Right ventricle myocardium superior (tissue), 1 donor: ENCODE data around the gene GSPT1. TPM values are rescaled to one million over a fixed set of nuclear protein-coding genes. Genes with fewer than 3 reads are reported as not detected.
A peak's percentile ranks its signal among the peaks of the same experiment; 100 is the strongest.

Experiments
- ATAC-seq: fragments of 200-7000 bp; cut with Tn5 transposase; one replicate; pipeline ENCODE4 v1.9.1; 2020; ENCODE audit warnings: mild to moderate bottlenecking; ENCODE audit not compliant: poor library complexity
- DNase-seq: peaks from one replicate; pipeline ENCODE4 v3.0.0-alpha.2; 2020
- intact Hi-C: fragments of 100-400 bp; cut with DNase I; formaldehyde crosslinking; loops from one replicate; pipeline ENCODE4 v1.11.2; 2022
- total RNA-seq: library from RNA; stranded (reverse); fragmentation: NEBNext Ultra II Directional; extraction: Animal tissue kit (Norgen Biotek cat#: 25700); gene quantifications from one replicate; pipeline ENCODE4 v1.2.1, GENCODE V29; 2021
- donor health status: DM: no; HTN: yes; CAD: no; lungs with severe emphysema.

The GSPT1 gene
- total RNA-seq, 1 donor from 2014 or later: 88.3 TPM

- ATAC-seq (peak; percentile 6), DNase-seq (peak; percentile 62)
- intact Hi-C loops: no loop called here
Observed at GRCh38 chr16:11915114-11915643, 577 bp downstream of the GSPT1 start.

DNA sequence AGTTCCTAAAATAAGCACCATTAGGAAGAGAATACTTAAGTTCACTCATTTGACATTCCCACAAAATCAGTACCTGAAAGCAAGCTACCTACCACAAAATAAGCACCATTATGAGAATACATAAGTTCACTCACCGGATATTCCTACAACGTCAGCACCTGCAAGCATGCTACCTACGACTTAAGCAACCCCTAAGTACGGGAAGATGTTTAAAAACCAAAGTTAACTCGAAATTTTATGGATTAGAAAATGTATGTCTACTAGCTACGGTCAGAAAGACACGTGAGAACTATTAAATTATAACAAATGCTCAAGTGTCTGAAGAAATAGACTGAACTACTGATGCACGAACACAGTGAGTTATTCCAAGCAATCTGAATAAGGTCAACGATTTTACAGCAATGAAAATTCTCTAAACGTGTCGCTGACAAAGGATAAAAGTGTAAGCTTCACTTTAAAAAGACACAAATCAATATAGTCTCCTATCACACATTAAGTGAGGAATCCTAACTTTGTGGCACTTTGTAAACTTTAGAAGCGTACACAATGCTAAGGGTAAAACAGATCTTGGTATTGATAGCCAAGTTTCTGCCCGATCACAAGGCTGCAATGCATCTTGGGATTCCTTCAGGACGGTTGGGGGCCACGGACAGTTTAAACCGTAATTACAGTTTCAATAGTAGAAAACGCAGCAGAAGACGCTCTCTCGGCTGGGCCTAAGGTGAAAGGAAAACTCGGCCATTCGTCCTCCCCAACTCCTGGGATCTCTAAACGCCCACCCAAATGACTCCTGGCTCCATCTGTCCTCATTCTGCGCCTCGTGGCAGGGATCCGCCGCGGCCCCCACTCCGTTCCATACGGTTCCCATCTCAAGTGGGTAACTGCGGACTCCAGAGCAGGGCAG lies 1.3 kb downstream of the GSPT1 start:
- intact Hi-C loops: no loop called here
- no peak for DNase-seq
- no peak for ATAC-seq

- ATAC-seq (no peak), DNase-seq (no peak)
- intact Hi-C loops: no loop called here
Observed at GRCh38 chr16:11913425-11914079, 2.2 kb downstream of the GSPT1 start.

GRCh38 chr16:11909653-11910545 lies 5.9 kb downstream of the GSPT1 start:
- no peak for ATAC-seq
- intact Hi-C loops: no loop called here
- DNase-seq: no peak

DNA sequence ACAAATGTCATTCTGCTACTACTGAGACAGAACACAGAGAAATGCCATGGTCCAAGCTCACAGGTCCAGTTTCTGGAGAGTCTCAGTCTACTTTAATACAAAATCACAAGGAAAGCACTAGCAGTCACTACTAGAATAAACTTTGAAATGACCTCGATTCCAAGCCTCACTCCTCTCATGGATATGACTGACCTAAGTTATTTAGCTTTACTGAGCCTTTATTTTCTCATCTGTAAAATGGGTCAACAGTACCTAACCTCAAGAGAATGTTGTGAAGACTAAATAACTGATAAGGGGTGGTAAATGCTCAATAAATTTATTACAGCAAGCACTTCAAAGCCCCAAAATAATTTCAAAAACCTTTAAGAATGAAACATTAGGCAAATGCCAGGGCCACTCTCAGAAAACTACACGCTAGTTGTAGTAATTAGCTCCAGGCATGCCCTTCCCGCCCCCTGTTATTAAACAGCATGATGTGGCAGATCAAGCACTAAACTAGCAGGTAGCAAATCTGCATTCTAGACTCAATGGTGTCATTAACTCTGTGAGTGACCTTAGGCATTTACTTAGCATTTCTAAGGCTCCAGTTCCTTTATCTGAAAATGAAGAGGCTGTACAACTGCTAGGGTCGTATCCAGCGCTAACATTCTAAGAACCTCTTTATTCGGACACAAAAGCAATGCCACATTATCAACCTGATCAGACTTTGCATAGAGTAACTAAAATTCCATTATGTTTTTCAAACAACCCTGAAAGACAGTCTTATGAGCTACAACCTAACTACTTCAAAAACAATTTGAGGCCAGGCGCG lies 8.4 kb downstream of the GSPT1 start:
- intact Hi-C loops: no loop called here
- DNase-seq (no peak), ATAC-seq (no peak)

DNA sequence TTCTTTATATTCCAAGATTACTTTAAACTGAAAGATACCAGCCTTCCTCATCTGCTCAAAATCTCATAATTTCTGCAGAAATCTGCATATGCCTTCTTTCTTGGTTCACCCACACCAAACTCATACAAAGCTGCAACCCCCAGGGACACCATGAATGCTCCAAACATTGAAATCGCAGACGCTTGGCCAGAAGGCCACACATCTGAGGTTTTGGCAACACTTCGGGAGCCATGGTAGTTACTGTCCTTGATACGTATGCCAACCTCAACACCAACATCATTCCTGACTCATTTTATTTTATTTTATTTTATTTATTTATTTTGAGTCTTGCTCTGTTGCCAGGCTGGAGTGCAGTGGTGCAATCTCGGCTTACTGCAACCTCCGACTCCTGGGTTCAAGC lies 11.8 kb downstream of the GSPT1 start:
- intact Hi-C loops: no loop called here
- no peak for DNase-seq
- ATAC-seq: no peak

DNA sequence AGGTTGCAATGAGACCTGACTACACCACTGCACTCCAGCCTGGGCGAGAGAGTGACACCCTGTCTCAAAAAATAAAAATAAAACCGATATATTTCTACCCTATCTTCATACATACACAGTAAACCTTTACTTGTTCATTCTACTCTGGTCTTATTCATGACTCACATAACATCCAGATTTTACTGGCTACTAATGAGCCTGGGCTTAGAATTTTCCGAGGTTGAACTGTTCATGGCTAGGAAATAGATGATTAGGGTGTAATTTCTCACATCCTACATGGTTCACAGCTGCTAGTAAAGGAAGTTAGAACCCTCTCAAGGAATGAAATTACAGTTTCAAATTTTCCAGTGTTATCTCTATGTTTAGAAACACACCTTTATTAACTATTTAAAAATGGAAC lies 14.7 kb downstream of the GSPT1 start:
- intact Hi-C loops: no loop called here
- no peak for DNase-seq
- no peak for ATAC-seq

GRCh38 chr16:11896486-11897176 lies 19.1 kb downstream of the GSPT1 start:
- intact Hi-C loops: no loop called here
- no peak for DNase-seq
- ATAC-seq: no peak

GRCh38 chr16:11893571-11893970 lies 22.2 kb downstream of the GSPT1 start:
- DNase-seq (no peak), ATAC-seq (no peak)
- intact Hi-C loops: no loop called here

DNA sequence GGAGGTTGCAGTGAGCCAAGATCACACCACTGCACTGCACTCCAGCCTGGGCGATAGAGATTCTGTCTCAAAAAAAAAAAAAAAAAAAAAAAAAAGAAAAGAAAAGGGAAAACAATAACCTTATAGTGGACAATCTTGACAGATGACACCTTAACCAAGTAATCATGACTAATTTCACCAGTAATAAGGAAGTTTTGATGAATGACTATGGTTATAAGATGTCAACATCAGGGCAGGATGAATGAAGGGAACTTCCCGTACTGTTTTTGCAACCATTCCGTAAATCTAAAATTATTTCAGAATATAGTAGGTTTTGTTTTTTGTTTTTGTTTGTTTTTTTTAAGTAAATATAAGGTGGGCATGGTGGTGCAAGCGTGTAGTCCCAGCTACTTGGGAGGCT lies 23.0 kb downstream of the GSPT1 start:
- no peak for ATAC-seq
- intact Hi-C loops: no loop called here
- DNase-seq: no peak

- no peak for DNase-seq
- intact Hi-C loops: no loop called here
- no peak for ATAC-seq
Observed at GRCh38 chr16:11890231-11890965, 25.4 kb downstream of the GSPT1 start.

- DNase-seq (no peak), ATAC-seq (no peak)
- intact Hi-C loops: no loop called here
Observed at GRCh38 chr16:11886881-11887280, 28.9 kb downstream of the GSPT1 start.

GRCh38 chr16:11884035-11884434 lies 31.7 kb downstream of the GSPT1 start:
- intact Hi-C loops: no loop called here
- no peak for ATAC-seq
- no peak for DNase-seq

- no peak for ATAC-seq
- intact Hi-C loops: no loop called here
Observed at GRCh38 chr16:11880007-11880406, 35.7 kb downstream of the GSPT1 start.

DNA sequence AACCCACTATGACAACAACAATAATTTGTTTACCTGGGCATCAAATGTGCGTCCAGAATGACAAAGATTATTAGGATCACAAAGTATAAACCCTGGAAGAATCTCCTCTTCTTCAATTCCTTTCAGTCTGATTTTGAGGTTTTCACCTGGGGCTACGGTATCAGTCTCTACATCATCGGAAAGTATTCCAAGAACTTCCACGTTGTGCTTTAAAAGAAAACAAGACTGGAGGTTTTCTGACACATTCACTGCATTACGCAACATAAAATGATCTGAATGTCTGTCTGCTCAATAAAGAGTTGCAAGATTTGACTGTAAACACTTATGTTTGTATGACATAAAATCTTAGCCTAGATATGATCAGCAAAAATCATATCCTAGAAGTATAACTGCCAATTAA lies 38.4 kb downstream of the GSPT1 start:
- ATAC-seq (no peak), DNase-seq (no peak)
- intact Hi-C loops: no loop called here

More at GRCh38 chr16:11880007-11880406, 35.7 kb downstream of the GSPT1 start:
- no peak for DNase-seq

DNA sequence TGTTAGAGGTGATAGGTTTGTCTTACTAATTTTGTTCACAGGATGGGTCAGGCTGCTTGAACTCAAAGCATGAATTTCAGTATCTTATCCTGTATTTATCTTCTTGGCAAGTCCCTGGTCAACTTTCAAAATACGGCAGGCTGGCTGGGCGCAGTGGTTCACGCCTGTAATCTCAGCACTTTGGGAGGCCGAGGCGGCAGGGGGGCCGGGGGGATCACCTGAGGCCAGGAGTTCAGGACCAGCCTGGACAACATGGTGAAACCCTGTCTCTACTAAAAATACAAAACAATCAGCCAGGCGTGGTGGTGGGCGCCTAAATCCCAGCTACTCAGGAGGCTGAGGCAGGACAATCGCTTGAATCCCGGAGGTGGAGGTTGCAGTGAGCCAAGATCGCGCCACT lies 39.5 kb downstream of the GSPT1 start:
- no peak for DNase-seq
- no peak for ATAC-seq
- intact Hi-C loops: no loop called here

- no peak for DNase-seq
- ATAC-seq: no peak
- intact Hi-C loops: no loop called here
Observed at GRCh38 chr16:11875721-11876120, 40.0 kb downstream of the GSPT1 start.
